Breast epithelium (tissue), 4 donors: Measurements from ENCODE around the gene SLC1A3. TPM values are rescaled to one million over a fixed set of nuclear protein-coding genes. Genes with fewer than 3 reads are reported as not detected.

ENCODE experiments used
- DNase-seq, 2 donors: peaks; one replicate each; pipeline ENCODE4 v3.0.0-alpha.2; 2019; ENCODE audit warnings: low spot score in 2 of 2
- H3K27ac ChIP-seq, 2 donors: fragments of 200-600 bp; sonication (generic) in 1 of 2; one replicate each; pipeline ENCODE4 v1.5.1; 2016 to 2019; ENCODE audit warnings: mild to moderate bottlenecking in 1 of 2
- H3K27me3 ChIP-seq, 2 donors: fragments of 200-600 bp; sonication (generic) in 1 of 2; one replicate each; pipeline versions ENCODE4 v1.5.1 to v1.6.0; 2017 to 2019; ENCODE audit warnings: control low read depth in 1 of 2, mild to moderate bottlenecking in 1 of 2
- H3K36me3 ChIP-seq: fragments of 200-600 bp; one replicate; pipeline ENCODE4 v1.5.1; 2019
- H3K4me1 ChIP-seq, 2 donors: fragments of 200-600 bp; sonication (generic); one replicate each; pipeline ENCODE4 v1.5.1; 2016 to 2019; ENCODE audit warnings: control low read depth in 1 of 2
- H3K4me3 ChIP-seq, 3 donors: fragments of 200-600 bp; sonication (generic); 1 replicate in 2 of 3; 2 replicates in 1 of 3; pipeline ENCODE4 v1.5.1; 2016 to 2019; ENCODE audit warnings: mild to moderate bottlenecking in 3 of 3, moderate library complexity in 2 of 3
- H3K9me3 ChIP-seq, 2 donors: fragments of 200-600 bp; sonication (generic) in 1 of 2; one replicate each; pipeline ENCODE4 v1.5.1; 2016 to 2019; ENCODE audit warnings: control low read depth in 1 of 2
- POLR2A ChIP-seq: fragments of 450-650 bp; IDR thresholded peaks from one replicate; pipeline ENCODE4 v1.6.1; 2016; ENCODE audit warnings: antibody characterized with exemption, mild to moderate bottlenecking, moderate library complexity
- POLR2AphosphoS5 ChIP-seq, 3 donors: sonication (generic); formaldehyde crosslinking; IDR thresholded peaks; one replicate each; pipeline ENCODE4 v1.6.1; 2017; ENCODE audit warnings: antibody characterized with exemption in 3 of 3
- intact Hi-C: fragments of 100-400 bp; cut with DNase I; formaldehyde crosslinking; loops from one replicate; pipeline ENCODE4 v1.15.1; 2023; ENCODE audit warnings: low total_unique reads
- total RNA-seq, 3 donors: library from RNA; depleted of rRNA; stranded (reverse); fragments of >200 nt; gene quantifications; one replicate each; pipeline ENCODE4 v1.1.0, GENCODE V29; 2016
- TF ChIP-seq, protein P1 (sequence below), 3 donors: fragments of 450-650 bp; IDR thresholded peaks; one replicate each; pipeline ENCODE4 v1.5.1; 2016 to 2017; ENCODE audit warnings: antibody characterized with exemption in 3 of 3, mild to moderate bottlenecking in 3 of 3, moderate library complexity in 3 of 3

SLC1A3 gene
- total RNA-seq, 3 donors from 2014 or later = 29.8 to 122 (median 87.5) TPM

DNA sequence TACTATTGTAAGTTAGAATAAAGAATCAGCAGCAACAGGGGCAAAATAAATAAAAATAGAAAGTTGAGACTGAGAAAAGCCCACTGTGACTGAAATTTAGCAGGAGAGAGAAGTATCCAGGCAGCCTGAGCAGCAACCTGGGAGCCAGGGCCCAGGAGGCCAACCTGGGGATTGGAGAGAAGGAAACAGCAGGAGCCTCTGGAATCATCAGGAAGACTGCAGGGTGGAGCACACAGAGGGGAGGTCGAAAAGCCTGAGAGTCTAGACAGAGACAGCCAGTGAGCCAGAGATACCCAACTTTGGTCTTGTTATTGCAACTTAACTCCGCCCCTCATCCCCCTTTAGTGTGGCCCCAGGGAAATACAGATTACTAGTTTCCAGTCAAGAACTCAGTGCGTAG, 98.6 kb downstream of the SLC1A3 start:
- H3K4me3 ChIP-seq = no peak overlapping the region
- no peaks in the 10 kb centered on the region for H3K27me3 ChIP-seq
- no peak overlapping the region for H3K27ac ChIP-seq
- no peaks in the 10 kb centered on the region for H3K36me3 ChIP-seq
- DNase-seq = no peak
- H3K4me1 ChIP-seq = no peaks in the 10 kb centered on the region
- intact Hi-C loops = no loop called here
- no peak for TF ChIP-seq POLR2A
- TF ChIP-seq POLR2AphosphoS5 (IDR thresholded peaks at IDR 0.05) = no peak
- TF ChIP-seq, protein P1, sequence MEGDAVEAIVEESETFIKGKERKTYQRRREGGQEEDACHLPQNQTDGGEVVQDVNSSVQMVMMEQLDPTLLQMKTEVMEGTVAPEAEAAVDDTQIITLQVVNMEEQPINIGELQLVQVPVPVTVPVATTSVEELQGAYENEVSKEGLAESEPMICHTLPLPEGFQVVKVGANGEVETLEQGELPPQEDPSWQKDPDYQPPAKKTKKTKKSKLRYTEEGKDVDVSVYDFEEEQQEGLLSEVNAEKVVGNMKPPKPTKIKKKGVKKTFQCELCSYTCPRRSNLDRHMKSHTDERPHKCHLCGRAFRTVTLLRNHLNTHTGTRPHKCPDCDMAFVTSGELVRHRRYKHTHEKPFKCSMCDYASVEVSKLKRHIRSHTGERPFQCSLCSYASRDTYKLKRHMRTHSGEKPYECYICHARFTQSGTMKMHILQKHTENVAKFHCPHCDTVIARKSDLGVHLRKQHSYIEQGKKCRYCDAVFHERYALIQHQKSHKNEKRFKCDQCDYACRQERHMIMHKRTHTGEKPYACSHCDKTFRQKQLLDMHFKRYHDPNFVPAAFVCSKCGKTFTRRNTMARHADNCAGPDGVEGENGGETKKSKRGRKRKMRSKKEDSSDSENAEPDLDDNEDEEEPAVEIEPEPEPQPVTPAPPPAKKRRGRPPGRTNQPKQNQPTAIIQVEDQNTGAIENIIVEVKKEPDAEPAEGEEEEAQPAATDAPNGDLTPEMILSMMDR (IDR thresholded peaks at IDR 0.05) = no peak
- no peaks in the 10 kb centered on the region for H3K9me3 ChIP-seq

DNA sequence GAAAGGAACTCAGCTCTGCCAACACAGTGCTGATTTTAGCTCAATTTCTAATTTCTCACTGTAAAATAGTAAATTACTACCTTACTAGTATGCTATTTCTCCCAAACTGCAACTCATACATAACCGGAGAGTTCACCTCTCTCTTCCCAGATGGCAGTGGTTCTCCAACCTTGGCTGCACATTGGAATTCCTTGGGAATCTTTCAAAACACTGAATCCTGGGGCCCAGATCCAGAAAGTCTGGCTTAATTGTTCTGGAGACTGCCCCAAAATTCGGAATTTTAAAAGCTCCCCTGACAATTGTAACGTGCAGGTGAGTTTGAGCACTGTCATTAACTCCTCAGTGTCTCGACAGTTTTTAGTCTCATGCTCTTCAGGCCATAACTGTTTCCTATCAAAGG, 100.3 kb downstream of the SLC1A3 start:
- intact Hi-C loops = no loop called here
- Histone ChIP-seq H3K27me3 (no peaks in the 10 kb centered on the region), H3K27ac (no peak overlapping the region), H3K4me1 (no peaks in the 10 kb centered on the region), H3K4me3 (no peak overlapping the region), H3K36me3 (no peaks in the 10 kb centered on the region), H3K9me3 (no peaks in the 10 kb centered on the region)
- no peak for TF ChIP-seq POLR2AphosphoS5 (IDR thresholded peaks at IDR 0.05)
- TF ChIP-seq POLR2A = no peak
- TF ChIP-seq, protein P1 (IDR thresholded peaks at IDR 0.05) = no peak
- no peak for DNase-seq

DNA sequence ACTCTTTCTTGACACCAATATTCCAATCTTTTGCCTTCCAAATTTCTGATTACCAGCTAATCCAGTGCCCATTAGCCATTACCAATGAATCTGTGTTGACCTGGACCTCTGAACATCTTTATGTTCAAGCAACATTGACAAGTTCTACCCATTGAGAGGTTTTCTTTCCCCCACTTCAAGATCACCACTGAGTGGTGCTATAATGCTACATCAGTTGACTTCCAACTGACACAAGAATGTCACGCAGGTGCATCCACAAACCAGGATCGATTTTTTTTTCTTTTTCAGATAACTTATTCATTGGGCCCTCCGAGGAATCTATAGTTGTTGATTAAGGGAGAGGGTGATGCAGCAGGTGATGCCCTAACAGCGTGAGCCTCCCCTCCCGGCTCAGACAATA, 102.6 kb downstream of the SLC1A3 start:
- Histone ChIP-seq H3K27me3 (no peaks in the 10 kb centered on the region), H3K27ac (no peak overlapping the region), H3K9me3 (no peaks in the 10 kb centered on the region), H3K36me3 (no peaks in the 10 kb centered on the region), H3K4me3 (no peak overlapping the region), H3K4me1 (no peaks in the 10 kb centered on the region)
- TF ChIP-seq POLR2AphosphoS5 (IDR thresholded peaks at IDR 0.05) = no peak
- no peak for TF ChIP-seq POLR2A
- TF ChIP-seq, protein P1 (IDR thresholded peaks at IDR 0.05) = no peak
- no peak for DNase-seq
- intact Hi-C loops = no loop called here

DNA sequence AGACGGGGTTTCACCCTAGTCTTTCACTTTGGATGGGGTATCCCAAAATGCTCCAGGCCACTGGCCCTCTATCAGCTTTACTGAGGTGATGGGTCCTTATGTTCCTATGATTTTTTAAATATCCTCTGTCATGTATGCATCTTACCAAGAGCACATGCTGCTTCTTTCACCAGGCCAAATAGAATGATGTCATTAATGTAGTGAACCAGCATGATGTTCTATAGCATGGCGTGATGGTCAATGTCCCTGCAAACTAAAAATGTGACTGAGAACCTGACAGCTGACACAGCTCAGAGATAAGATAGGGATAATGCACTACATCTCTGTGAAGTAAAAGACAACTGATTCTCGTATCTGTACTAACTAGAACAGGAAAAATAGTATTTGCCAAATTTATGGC, 103.6 kb downstream of the SLC1A3 start:
- TF ChIP-seq, protein P1 (IDR thresholded peaks at IDR 0.05) = no peak
- TF ChIP-seq POLR2AphosphoS5 (IDR thresholded peaks at IDR 0.05) (no peak), POLR2A (no peak)
- intact Hi-C loops = no loop called here
- H3K36me3 ChIP-seq = no peaks in the 10 kb centered on the region

DNA sequence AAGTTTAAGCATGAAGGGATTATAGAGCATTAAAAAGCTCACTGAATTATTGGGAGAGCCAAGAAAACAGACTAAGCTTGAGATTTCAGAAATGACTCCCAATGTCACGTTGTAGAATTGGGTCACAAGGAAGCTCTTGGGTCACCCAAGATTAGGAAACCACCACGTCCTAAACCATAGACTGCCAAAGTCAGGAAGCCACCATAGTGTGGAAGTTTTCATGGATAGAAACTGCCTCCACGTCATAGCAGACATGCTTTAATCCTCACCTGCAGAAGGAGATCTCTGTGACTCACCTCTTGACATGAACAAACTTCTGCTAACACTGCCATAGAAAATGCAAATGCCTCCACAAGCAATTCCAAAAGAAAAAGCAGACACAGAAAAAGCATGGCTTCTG, 106.3 kb downstream of the SLC1A3 start:
- no peak for DNase-seq
- no peaks in the 10 kb centered on the region for H3K4me1 ChIP-seq
- H3K9me3 ChIP-seq = no peaks in the 10 kb centered on the region
- no peak for TF ChIP-seq POLR2A
- no peak for TF ChIP-seq POLR2AphosphoS5 (IDR thresholded peaks at IDR 0.05)
- TF ChIP-seq, protein P1 (IDR thresholded peaks at IDR 0.05) = no peak
- intact Hi-C loops = no loop called here
- no peaks in the 10 kb centered on the region for H3K36me3 ChIP-seq
- H3K4me3 ChIP-seq = no peak overlapping the region
- no peak overlapping the region for H3K27ac ChIP-seq
- H3K27me3 ChIP-seq = no peaks in the 10 kb centered on the region

More for the DNA sequence above, 103.6 kb downstream of the SLC1A3 start:
- DNase-seq = no peak
- no peaks in the 10 kb centered on the region for H3K9me3 ChIP-seq
- H3K27me3 ChIP-seq = no peaks in the 10 kb centered on the region
- no peak overlapping the region for H3K4me3 ChIP-seq
- no peak overlapping the region for H3K27ac ChIP-seq
- no peaks in the 10 kb centered on the region for H3K4me1 ChIP-seq
